GM18858 (cell line): ENCODE results near the gene OPA3.

Experiments
- ATAC-seq: cut with Tn5 transposase; IDR thresholded peaks from one replicate; pipeline ENCODE4 v1.9.1; 2021; ENCODE audit not compliant: unreplicated experiment

Gene OPA3

DNA sequence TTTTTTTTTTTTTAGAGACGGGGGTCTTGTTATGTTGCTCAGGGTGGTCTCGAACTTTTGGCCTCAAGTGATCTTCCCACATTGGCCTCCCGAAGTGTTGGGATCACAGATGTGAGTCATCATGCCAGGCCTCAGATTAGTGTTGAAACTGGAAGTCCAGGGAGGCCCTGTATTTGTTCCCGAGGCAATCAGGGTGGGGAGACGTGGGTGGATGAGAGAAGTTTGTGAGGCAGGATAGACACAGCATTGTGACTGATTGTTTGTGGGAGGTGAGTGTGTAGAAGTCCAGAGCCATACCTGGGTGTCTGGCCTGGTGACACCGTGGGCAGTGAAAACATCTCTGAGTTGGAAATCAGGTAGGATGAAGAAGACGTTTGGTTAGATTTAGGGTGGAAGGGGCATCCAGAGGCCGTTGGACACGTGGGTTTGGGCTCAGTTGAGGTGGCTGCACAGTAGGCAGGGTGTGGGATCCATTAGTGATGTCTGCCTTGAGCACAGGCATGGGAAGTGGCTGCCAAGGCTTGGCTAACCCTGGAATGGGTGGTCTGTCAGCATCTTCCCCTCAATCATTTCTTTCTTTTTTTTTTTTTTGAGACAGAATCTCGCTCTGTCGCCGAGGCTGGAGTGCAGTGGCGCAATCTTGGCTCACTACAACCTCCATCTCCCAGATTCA lies 100.2 kb downstream of the OPA3 start:
- no peak for ATAC-seq

- ATAC-seq: no peak
Observed at GRCh38 chr19:45483033-45483432, 101.6 kb downstream of the OPA3 start.

GRCh38 chr19:45478454-45479238 lies 106.0 kb downstream of the OPA3 start:
- no peak for ATAC-seq

- ATAC-seq: no peak
Observed at GRCh38 chr19:45477713-45478453, 106.7 kb downstream of the OPA3 start.
